ENCODE results near the gene NEMP1.
"Not testable (repeated sequence)": the region's sequence is repeated elsewhere in the genome, so short reads cannot be mapped to it uniquely, and the experiment has no call there.

The NEMP1 gene

DNA sequence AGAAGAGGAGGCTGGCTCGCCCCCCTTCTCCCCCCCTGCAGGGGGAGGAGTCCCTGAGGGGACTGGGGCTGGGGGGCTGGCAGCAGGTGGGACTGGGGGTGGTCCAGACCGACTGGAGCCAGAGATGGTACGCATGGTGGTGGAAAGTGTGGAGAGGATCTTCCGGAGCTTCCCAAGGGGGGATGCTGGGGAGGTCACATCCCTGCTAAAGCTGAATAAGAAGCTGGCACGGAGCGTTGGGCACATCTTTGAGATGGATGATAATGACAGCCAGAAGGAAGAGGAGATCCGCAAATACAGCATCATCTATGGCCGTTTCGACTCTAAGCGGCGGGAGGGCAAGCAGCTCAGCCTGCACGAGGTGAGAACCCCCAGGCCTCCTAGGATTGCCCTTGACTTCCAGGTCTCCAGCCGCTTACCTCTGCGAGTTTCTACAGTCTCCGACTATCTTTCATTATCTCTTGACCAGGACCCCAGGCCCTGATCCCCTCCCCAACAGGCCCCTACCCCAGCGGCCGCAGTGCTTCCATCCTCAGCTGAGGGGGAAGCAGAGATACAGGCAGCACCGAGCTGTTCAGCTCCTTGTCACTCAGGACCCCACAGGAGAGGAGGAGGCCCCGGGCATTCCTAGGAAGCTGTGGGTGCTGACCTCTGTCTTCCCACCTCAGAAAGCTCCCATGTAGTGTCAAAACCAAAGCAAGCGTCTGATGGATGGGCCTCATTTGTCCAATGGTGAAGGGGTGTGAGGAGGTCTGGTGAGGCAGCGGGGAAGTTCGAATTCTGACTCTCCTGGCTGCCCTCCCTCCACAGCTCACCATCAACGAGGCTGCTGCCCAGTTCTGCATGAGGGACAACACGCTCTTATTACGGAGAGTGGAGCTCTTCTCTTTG is 13.3 kb upstream of the NEMP1 start:
- DNase-seq (ENCODE audit: low read depth in 2 of 2), result no peak

GRCh38 chr12:57090924-57091637 is 12.5 kb upstream of the NEMP1 start:
- DNase-seq (ENCODE audit: low read depth in 2 of 2), result no peak

GRCh38 chr12:57090490-57090889 is 11.9 kb upstream of the NEMP1 start:
- DNase-seq (ENCODE audit: low read depth in 2 of 2), result no peak

DNA sequence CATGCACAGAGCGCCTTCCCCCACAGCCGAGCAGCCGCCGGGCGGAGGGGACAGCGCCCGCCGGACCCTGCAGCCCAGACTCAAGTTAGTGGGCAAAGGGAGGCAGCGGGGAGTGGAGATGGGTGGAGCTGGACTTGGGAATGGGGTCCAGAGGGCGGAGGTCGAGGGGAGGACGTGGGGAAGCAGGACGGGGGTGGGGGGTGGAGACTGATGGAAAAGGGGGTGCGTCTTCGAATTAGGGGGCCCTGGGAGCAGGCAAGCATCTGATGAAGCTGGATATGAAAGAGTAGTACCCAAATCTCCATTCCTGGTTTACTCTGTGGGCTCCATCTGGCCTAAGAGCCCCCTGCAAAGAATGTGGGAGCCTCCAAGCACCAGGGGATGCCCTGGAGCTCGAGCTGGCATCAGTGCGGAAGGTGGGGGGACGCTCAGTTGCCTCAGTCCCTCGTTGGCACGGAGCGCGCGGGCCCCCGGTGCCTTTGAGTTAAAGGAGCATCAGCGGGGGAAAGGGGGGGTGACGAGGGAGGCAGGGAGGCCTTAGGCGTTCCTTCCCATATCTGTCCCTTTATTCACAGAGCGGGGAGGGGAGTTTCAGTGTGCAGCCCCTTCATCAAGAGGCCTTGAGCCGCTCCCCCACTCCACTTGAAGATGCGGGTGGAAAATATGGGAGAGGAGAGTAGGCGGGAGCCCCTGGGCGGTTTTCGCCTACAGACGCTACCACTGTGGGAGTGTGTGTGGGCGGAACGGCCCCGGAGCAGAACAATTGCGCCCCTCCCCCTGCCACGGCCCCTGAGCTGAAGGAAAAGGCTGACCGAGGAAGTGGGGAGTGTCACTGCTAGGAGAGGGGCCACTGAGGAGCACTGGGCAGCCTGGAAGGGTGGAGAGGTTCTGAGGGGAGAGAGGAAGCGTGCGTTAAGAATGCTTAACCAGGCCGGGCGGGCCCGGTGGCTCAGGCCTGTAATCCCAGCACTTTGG is 11.0 kb upstream of the NEMP1 start:
- DNase-seq (ENCODE audit: low read depth in 2 of 2), result no peak

DNA sequence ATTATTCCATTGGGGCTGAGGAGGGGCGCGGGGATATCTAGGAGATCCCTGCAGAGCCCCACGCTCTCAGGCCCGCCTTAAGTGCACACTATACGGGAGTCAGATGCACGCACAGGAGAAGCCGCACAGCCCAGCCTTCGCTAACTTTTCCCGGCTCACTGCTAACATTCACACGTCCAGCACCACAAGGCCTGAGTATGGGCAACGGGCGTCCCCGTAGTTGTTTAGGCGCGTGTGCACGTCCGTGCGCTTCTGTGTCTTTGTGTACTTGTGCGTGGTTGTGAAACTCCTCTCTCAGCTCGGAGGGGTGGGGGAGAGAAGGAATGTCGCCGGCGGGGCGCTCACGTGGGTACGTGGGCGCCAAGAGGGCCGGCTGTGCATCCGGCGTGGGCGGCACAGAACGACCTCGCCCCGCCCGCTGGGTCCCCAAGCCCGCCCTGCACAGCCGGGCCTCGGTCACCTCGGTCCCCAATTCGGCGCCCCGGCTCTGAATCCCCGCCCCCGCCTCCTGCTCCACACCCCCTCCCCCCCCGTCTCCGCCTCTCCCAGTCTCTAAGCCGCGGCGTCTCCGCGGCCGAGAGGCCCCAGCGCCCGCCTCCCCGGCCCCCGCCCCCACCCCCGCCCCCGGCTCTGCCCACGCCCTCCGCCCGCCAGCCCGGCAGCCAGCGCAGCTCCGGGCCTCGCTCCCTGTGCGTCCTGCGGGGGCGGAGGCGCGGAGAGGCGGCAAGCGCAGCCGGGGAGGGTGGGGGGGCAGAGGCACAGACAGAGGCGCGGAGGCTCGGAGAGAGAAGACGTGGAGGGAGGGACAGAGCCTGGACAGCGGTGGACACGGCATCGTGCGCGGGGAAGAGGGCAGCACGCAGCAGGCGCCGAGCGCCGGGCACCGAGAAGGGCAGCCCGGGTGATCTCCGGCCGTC is 10.0 kb upstream of the NEMP1 start, which contains the start of gene NAB2:
TSS of gene NAB2 (plus strand) at position 761 of the 917 bp plus-strand sequence. CDS start 158 bp downstream, outside the sequence.
- DNase-seq (ENCODE audit: low read depth in 2 of 2), result peak; percentile 87 to 95

DNA sequence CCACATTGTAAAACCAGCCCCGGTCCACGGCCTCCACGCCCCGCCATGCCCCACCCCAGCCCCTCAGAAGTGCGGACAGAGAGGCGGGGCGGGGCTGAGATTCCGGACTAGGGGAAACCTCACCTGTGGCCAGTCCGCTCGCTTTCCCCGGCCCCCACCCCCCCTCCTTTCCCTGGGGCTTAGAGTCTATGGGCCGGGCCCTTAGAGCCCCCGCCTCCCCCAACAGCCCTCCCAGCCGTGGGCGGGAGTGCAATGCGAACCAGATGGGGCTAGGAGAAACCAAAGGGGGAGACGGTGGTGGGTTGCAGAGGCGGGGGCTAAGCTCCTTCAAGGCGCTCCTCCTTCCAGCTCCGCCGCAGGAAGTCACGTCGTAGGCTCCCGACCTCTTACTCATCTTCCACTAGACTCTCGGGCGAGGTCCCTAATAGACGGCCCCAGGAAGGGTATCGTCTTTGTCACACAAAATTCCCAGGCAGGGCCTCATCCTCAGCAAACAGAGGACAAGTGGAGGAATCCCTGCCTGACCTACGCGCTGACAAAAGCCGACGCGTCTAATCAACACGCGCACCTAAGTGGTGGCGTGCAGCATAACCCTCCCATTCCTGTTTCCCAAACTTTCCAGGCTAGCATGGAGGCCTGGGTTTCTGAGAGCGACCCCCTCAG is 9.2 kb upstream of the NEMP1 start:
- DNase-seq (ENCODE audit: low read depth in 2 of 2), result peak; percentile 41 to 69

DNA sequence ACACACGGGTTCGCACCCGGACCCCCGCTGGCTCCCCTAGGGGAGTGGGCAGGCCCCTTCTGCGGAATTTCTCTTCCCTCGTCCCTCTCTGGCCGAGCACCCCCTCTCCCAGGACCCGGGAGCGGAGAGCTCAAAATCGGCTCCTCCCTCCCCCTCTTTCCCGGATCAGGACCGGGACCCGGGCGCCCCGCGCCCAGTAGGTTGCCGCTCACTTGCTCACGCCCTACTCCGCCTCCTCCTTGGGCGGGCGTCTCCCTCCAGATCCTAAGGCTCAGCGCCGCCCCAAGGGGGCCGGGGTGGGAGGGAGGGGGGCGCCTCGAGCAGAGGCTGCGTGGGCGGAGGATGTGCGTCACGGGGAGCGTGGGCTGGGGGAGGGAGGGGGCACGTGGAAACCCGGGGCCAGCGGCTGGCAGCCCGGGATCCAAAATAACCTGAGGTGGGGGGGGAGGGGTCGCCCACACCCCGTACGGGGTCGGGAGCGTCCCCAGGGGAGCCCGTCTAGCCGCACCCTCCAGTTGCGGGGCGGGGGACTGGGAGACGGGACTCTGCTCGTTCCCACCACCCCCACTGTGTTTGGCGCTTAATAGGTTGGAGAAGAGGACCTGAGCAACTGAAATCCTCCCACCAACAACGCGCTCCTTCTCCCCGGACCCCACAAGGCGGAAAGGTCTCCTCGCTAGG is 8.6 kb upstream of the NEMP1 start:
- peak; percentile 90 to 96 for DNase-seq (ENCODE audit: low read depth in 2 of 2)

DNA sequence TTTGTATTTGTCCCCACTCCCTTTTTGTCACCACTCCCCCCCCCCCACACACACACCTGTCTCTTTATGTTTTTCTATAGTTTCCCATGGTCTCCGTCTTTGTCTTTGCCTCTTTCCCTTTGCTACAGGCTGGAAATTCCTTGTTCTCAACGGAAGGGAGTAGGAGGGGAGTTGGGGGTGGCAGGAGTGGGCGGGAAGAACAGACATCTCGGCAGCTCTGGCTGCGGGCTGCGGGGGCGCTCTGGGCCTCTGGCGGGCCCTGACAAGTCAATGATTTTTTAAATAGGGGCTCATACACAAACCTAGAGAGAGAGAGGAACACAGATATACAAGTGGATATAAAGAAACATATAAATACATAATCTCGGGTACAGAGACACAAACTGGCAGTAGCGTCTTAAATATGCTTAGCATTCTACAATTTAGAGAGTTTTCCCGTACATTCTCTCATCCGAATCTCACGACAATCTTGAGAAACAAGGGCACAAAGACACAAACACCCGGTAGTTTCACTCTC is 8.0 kb upstream of the NEMP1 start:
- DNase-seq (ENCODE audit: low read depth in 2 of 2), result no peak

GRCh38 chr12:57085999-57086492 is 7.5 kb upstream of the NEMP1 start:
- DNase-seq (ENCODE audit: low read depth in 2 of 2), result no peak

DNA sequence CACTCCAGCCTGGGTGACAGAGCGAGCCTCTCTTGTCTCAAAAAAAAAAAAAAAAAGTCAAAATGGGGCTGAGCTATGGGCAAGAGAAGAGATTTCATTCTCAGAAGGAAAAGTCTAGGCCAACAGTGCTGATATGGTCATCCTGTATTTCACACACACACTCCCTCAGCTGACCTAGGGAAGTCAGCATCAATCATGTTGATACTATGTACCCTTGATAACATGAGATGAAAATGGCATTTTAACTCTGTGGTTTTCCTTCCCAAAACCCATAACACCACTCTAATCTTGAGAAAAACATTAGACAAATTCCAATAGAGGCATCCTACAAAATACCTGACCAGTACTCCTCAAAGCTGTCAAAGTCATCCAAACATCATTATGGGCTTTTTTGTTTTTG is 2.3 kb upstream of the NEMP1 start:
- no peak for DNase-seq (ENCODE audit: low read depth in 2 of 2)

DNA sequence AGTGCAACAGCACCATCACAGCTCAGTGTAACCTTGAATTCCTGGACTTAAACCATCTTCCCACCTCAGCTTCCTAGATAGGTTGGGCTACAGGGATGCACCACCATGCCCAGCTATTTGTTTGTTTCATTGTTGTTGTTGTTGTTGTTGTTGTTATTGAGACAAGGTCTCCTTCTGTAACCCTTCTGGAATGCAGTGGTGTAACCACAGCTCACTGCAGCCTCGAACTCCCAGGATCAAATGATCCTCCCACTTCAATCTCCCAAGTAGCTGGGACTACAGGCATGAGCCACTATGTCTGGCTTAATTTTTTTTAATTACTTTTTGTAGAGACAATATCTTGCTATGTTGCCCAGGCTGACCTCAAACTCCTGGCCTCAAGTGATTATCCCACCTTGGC is 1.2 kb upstream of the NEMP1 start:
- DNase-seq (ENCODE audit: low read depth in 2 of 2), result no peak

- DNase-seq (ENCODE audit: low read depth in 2 of 2), result not testable (repeated sequence)
Observed at GRCh38 chr12:57073566-57074450, 4.8 kb downstream of the NEMP1 start.

DNA sequence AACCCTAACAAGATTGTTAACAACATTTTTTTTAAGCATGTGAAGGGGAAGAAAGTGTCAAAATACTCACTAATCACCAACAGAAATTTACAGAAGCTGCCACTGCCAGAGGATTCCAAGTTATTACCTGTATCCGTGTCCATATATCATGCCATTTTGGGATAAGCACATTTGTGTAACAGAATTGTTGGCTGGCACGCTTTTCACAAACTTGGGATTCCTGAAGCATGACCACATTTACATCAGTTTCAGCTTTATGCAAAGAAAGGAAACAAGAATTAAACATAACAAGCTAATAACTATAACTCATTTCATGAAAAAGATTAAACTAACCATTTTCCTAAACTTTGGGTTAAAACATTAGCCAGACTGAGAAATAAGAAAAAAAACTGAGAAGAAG is 5.9 kb downstream of the NEMP1 start:
- DNase-seq (ENCODE audit: low read depth in 2 of 2), result no peak

- no peak for DNase-seq (ENCODE audit: low read depth in 2 of 2)
Observed at GRCh38 chr12:57069523-57069922, 9.1 kb downstream of the NEMP1 start.

GRCh38 chr12:57066245-57066644 is 12.3 kb downstream of the NEMP1 start:
- no peak for DNase-seq (ENCODE audit: low read depth in 2 of 2)

DNA sequence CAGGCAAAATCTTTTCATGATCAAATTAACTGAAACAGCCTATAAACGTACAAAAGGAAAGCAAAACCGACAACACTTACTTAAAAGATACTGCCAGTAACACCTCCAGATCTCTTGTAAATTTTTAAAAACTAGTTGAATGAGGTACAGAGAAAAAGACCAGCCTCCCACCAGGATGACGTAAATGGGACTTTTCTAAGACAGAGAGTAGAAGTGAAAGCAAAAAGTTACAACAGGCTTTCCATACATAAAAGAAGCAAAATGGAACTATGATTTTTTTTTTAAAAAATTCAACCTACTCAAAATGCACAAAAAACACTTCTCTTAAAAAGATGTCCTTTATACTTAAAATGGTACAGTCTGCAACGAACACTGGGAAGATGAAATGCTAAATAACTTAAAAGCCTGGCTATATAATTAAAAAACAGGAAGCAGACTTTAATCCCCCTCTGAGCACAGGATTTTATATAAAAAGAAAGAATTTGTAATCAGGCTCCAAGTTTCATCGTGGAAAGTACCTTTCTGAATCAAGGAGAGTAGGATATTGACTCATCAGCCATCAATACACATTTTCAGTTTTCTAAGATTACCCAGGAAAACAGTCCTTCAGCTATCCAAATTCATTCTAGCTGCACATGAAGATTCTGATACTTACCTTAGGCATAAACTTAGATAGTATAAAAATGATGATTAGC is 14.5 kb downstream of the NEMP1 start:
- no peak for DNase-seq (ENCODE audit: low read depth in 2 of 2)

GRCh38 chr12:57058454-57058853 is 20.1 kb downstream of the NEMP1 start:
- DNase-seq (ENCODE audit: low read depth in 2 of 2), result no peak

Data from stimulated activated CD8-positive, alpha-beta memory T cell treated with anti-CD3 and anti-CD28 coated beads, Interleukin-2, amount 100 ng/mL, for 1 hour (primary cell).